Neuronal stem cell (in vitro differentiated cells): ENCODE measurements around the gene ZNFX1.

Experiments used
- DNase-seq: peaks from one replicate; pipeline ENCODE4 v3.0.0-alpha.2; 2013; ENCODE audit warnings: low spot score
- H2AFZ ChIP-seq: one replicate; pipeline ENCODE4 v1.6.1; 2013; ENCODE audit warnings: mild to moderate bottlenecking, low read length, inconsistent platforms
- H2AK5ac ChIP-seq: 2 replicates; pipeline ENCODE4 v1.6.1; 2013; ENCODE audit warnings: low read depth, mild to moderate bottlenecking, inconsistent platforms, low read length, moderate library complexity, mixed read lengths
- H2BK120ac ChIP-seq: 2 replicates; pipeline ENCODE4 v1.6.1; 2013; ENCODE audit warnings: low read depth, mild to moderate bottlenecking, inconsistent platforms, low read length, moderate library complexity, mixed read lengths
- H2BK12ac ChIP-seq: one replicate; pipeline ENCODE4 v1.6.1; 2013; ENCODE audit warnings: low read length, inconsistent platforms
- H2BK15ac ChIP-seq: 2 replicates; pipeline ENCODE4 v1.6.1; 2013; ENCODE audit warnings: mild to moderate bottlenecking, low read length, inconsistent platforms, mixed read lengths
- H2BK5ac ChIP-seq: one replicate; pipeline ENCODE4 v1.6.1; 2013; ENCODE audit warnings: inconsistent platforms, mild to moderate bottlenecking, low read length, moderate library complexity
- H3K14ac ChIP-seq: one replicate; pipeline ENCODE4 v1.6.1; 2013; ENCODE audit warnings: low read length, inconsistent platforms
- H3K18ac ChIP-seq: 2 replicates; pipeline ENCODE4 v1.6.1; 2013; ENCODE audit warnings: low read length, inconsistent platforms
- H3K23ac ChIP-seq: 2 replicates; pipeline ENCODE4 v1.6.1; 2013; ENCODE audit warnings: low read depth, mild to moderate bottlenecking, mixed read lengths, low read length, inconsistent platforms; ENCODE audit not compliant: poor library complexity
- H3K27ac ChIP-seq: replicated peaks from 3 replicates; pipeline ENCODE4 v1.5.1; 2013; ENCODE audit warnings: low read length, inconsistent platforms
- H3K27me3 ChIP-seq, 3 experiments: 2 replicates each; pipeline ENCODE4 v1.6.1; 2013; ENCODE audit warnings: low read length in 3 of 3, mild to moderate bottlenecking in 2 of 3, inconsistent platforms in 1 of 3, low read depth in 1 of 3, mixed read lengths in 1 of 3, moderate library complexity in 1 of 3; ENCODE audit not compliant: control insufficient read depth in 3 of 3, insufficient read depth in 3 of 3
- H3K36me3 ChIP-seq, 2 donors: replicated peaks in 1 of 2; 2 replicates each; pipeline ENCODE4 v1.6.1; 2013; ENCODE audit warnings: low read length in 2 of 2; ENCODE audit not compliant: control insufficient read depth in 2 of 2, insufficient read depth in 2 of 2
- H3K4ac ChIP-seq: 2 replicates; pipeline ENCODE4 v1.6.1; 2013; ENCODE audit warnings: inconsistent platforms, mild to moderate bottlenecking, low read length, moderate library complexity
- H3K4me1 ChIP-seq, 2 donors: 1 replicate in 1 of 2; 2 replicates in 1 of 2; pipeline ENCODE4 v1.6.1; 2013; ENCODE audit warnings: low read length in 2 of 2, low read depth in 1 of 2; ENCODE audit not compliant: control insufficient read depth in 2 of 2, insufficient read depth in 1 of 2
- H3K4me2 ChIP-seq: one replicate; pipeline ENCODE4 v1.6.1; 2013; ENCODE audit warnings: mild to moderate bottlenecking, low read length, inconsistent platforms; ENCODE audit not compliant: insufficient read depth, poor library complexity, severe bottlenecking
- H3K4me3 ChIP-seq, 2 donors: 2 replicates each; pipeline ENCODE4 v1.5.1; 2013; ENCODE audit warnings: low read length in 2 of 2, mild to moderate bottlenecking in 2 of 2, inconsistent platforms in 1 of 2, moderate library complexity in 1 of 2
- H3K79me1 ChIP-seq: one replicate; pipeline ENCODE4 v1.6.1; 2013; ENCODE audit warnings: low read depth, mild to moderate bottlenecking, inconsistent platforms, low read length, moderate library complexity
- H3K9ac ChIP-seq: one replicate; pipeline ENCODE4 v1.6.1; 2013; ENCODE audit warnings: mild to moderate bottlenecking, low read depth, low read length, inconsistent platforms; ENCODE audit not compliant: poor library complexity
- H3K9me3 ChIP-seq, 2 donors: replicated peaks in 1 of 2; 2 replicates each; pipeline versions ENCODE3 to v1.6.1; 2013; ENCODE audit warnings: low read length in 2 of 2, mild to moderate bottlenecking in 2 of 2, inconsistent platforms in 1 of 2, low read depth in 1 of 2, mixed read lengths in 1 of 2, moderate library complexity in 1 of 2; ENCODE audit not compliant: control insufficient read depth in 2 of 2, insufficient read depth in 1 of 2
- H4K8ac ChIP-seq: one replicate; pipeline ENCODE4 v1.6.1; 2013; ENCODE audit warnings: low read depth, mild to moderate bottlenecking, inconsistent platforms, low read length, moderate library complexity
- H4K91ac ChIP-seq: one replicate; pipeline ENCODE4 v1.6.1; 2013; ENCODE audit warnings: low read length, low read depth, mild to moderate bottlenecking, inconsistent platforms; ENCODE audit not compliant: poor library complexity
- WGBS, 2 donors: extraction: QIAGEN DNeasy Blood & Tissue Kit; methylation state at CpG; one replicate each; pipeline ENCODE4 v1.1.7; 2013; ENCODE audit warnings: missing lambda C conversion rate in 2 of 2, mixed read lengths in 1 of 2; ENCODE audit not compliant: insufficient read length in 2 of 2, insufficient replicate concordance in 1 of 2; ENCODE audit errors: extremely low coverage in 2 of 2; 5-methylcytosine and 5-hydroxymethylcytosine counted together

ZNFX1 gene

DNA sequence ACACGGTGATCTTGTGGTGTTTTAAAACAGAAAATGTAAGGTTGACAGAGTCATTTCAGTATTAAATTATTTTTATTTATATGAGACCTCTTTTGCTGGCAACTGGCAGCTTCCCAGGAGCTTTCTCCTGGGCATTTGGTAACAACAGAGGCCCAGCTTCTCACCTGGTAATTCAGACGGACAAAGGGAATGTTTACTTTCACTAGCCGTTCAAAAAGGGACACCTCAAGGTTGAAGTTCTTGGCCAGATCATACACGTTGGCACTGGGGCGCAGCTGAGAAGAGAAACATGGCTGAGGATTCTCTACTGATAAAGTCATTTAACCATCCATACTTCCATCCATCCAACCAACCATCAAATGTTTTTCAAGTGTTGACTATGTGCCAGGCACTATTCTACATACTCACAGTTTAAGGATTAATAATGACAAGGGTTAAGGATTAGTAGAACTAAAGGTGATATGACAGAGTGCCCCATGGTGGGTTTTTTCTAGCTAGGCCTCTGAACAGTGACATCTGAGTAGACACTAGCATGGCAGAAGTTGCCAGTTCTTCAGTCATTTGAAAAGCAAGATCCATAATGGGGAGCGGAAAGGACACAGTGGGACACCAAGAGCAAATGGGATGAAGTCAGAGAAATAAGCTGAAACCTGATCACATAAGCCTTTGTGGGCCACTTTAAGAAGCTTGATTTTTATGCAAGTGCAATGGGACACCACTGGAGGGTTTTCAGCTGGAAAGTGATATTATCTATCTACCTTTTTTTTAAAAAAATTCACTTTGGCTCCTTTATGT is 25.1 kb downstream of the ZNFX1 start:
- H2BK120ac ChIP-seq = no peak overlapping the region
- no peaks in the 10 kb centered on the region for H3K9me3 ChIP-seq
- no CpG with 5 or more reads among the region's 6 CpGs for WGBS, 2 donors
- no peak overlapping the region for H3K4me3 ChIP-seq
- H3K14ac ChIP-seq = no peak overlapping the region
- no peak overlapping the region for H2AK5ac ChIP-seq
- no peak overlapping the region for H2AFZ ChIP-seq
- no peak for DNase-seq
- no peaks in the 10 kb centered on the region for H3K4me1 ChIP-seq
- H3K36me3 ChIP-seq = peaks cover 51 to 96% of the 10 kb centered on the region in 2 donors
- H2BK5ac ChIP-seq = no peak overlapping the region
- no peak overlapping the region for H3K9ac ChIP-seq
- H3K23ac ChIP-seq = no peak overlapping the region
- no peak overlapping the region for H3K18ac ChIP-seq
- H3K27me3 ChIP-seq = no peaks in the 10 kb centered on the region
- H4K8ac ChIP-seq = no peak overlapping the region
- H3K4me2 ChIP-seq = no peak overlapping the region
- H4K91ac ChIP-seq = no peak overlapping the region
- H2BK15ac ChIP-seq = no peak overlapping the region
- no peak overlapping the region for H3K27ac ChIP-seq
- H2BK12ac ChIP-seq = no peak overlapping the region
- no peaks in the 10 kb centered on the region for H3K79me1 ChIP-seq
- H3K4ac ChIP-seq = no peak overlapping the region

DNA sequence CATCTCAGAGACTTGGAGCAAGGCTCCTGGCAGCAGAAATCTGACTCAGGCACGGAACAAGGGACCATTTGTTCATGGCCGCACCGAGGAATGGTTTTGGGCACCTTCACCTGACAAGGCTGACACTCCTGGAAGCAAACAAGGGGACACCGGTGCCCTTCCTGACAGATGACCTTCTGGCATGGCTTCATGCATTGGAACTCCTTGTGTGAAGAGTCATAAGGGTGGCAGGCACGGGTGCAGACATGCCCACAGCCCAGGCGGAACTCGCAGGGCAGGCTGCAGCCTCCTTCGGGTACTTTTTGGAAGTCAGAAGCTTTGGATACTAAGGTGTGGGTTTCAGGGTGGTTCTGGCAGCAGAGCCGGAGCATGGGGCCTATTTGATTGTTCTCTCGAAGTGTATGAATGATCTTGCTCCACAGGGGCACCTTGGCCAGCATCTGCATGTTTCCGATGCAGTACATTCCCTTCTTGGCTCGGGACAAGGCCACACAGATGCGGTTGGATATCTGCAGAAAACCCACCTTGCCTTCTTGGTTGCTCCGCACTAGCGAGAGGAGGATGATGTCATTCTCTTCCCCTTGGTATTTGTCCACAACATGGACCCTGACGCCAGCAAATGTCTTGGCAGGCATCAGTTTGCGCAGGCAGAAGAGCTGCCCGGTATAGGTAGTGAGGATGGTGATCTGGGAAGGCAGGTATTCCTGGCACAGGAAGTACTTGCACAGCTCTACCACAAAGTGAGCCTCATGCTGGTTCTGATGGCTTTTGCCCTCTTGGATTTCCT is 28.8 kb downstream of the ZNFX1 start:
- H2BK15ac ChIP-seq = no peak overlapping the region
- H3K36me3 ChIP-seq = peaks cover 50 to 95% of the 10 kb centered on the region in 2 donors
- H2BK120ac ChIP-seq = no peak overlapping the region
- no peaks in the 10 kb centered on the region for H3K9me3 ChIP-seq
- H3K9ac ChIP-seq = no peak overlapping the region
- no peaks in the 10 kb centered on the region for H3K27me3 ChIP-seq
- H4K8ac ChIP-seq = no peak overlapping the region
- no peak overlapping the region for H4K91ac ChIP-seq
- H3K27ac ChIP-seq = no peak overlapping the region
- H2AK5ac ChIP-seq = no peak overlapping the region
- H3K4me1 ChIP-seq = no peaks in the 10 kb centered on the region
- WGBS, 2 donors = no CpG with 5 or more reads among the region's 18 CpGs
- DNase-seq = no peak
- H3K4me2 ChIP-seq = no peak overlapping the region
- no peak overlapping the region for H2BK5ac ChIP-seq
- no peak overlapping the region for H3K14ac ChIP-seq
- no peak overlapping the region for H2AFZ ChIP-seq
- H3K18ac ChIP-seq = no peak overlapping the region
- H3K4ac ChIP-seq = no peak overlapping the region
- no peak overlapping the region for H3K4me3 ChIP-seq
- H2BK12ac ChIP-seq = no peak overlapping the region
- H3K23ac ChIP-seq = no peak overlapping the region
- H3K79me1 ChIP-seq = no peaks in the 10 kb centered on the region

DNA sequence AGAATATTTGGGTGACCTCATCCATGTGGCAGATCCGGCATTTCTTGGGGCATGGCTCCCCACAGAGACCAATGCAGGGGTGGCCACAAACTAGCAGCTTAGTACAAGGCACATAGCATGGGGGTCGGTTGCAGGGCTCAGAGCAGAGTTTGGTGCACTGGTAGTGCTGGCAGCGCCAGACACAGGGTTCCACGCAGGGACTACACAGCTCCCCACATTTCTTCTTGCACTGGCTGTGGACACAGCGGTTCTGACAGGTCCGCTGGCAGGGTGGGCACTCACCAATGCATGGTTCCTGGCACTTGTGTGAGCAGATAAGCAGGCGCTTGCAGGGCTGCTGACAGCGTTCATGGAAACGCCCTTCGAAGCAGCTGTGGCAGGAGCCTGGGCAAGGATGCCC is 29.6 kb downstream of the ZNFX1 start:
- H2BK120ac ChIP-seq = no peak overlapping the region
- H2AFZ ChIP-seq = no peak overlapping the region
- peak overlapping the region; percentile 63 for H3K9ac ChIP-seq
- H3K18ac ChIP-seq = no peak overlapping the region
- no peak overlapping the region for H4K8ac ChIP-seq
- no peaks in the 10 kb centered on the region for H3K79me1 ChIP-seq
- no peak overlapping the region for H3K4me3 ChIP-seq
- no peak overlapping the region for H3K27ac ChIP-seq
- H2BK5ac ChIP-seq = no peak overlapping the region
- no peak overlapping the region for H3K4ac ChIP-seq
- no CpG with 5 or more reads among the region's 10 CpGs for WGBS, 2 donors
- no peak for DNase-seq
- H3K4me1 ChIP-seq = no peaks in the 10 kb centered on the region
- H2AK5ac ChIP-seq = no peak overlapping the region
- H3K14ac ChIP-seq = no peak overlapping the region
- no peak overlapping the region for H2BK15ac ChIP-seq
- no peak overlapping the region for H3K4me2 ChIP-seq
- H4K91ac ChIP-seq = no peak overlapping the region
- H2BK12ac ChIP-seq = no peak overlapping the region
- no peaks in the 10 kb centered on the region for H3K27me3 ChIP-seq
- peak overlapping the region; percentile 38 for H3K23ac ChIP-seq
- H3K36me3 ChIP-seq = peaks cover 52 to 95% of the 10 kb centered on the region in 2 donors
- no peaks in the 10 kb centered on the region for H3K9me3 ChIP-seq

DNA sequence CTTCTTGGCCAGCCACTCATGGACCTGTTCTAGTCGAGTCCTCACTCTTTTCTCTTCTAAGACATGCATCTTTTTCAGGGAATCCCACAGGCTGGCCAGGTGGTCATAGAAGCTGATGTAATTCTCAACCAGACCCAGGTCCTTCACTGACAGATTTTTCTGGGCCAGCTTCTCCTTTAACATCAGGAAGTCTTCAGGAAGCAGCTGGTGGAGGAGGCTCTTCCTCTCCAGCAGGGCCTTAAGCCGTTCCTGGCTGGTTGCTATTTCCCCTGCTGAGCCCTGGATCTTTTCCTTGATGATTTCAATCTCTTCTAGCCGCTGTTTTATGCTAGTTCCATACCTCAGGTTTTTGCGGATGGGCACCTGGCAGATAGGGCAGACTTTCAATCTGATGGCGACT is 30.1 kb downstream of the ZNFX1 start:
- no peak overlapping the region for H3K14ac ChIP-seq
- no peaks in the 10 kb centered on the region for H3K79me1 ChIP-seq
- H4K91ac ChIP-seq = no peak overlapping the region
- H3K27me3 ChIP-seq = no peaks in the 10 kb centered on the region
- no peak overlapping the region for H2BK120ac ChIP-seq
- H3K4me2 ChIP-seq = no peak overlapping the region
- H3K9ac ChIP-seq = no peak overlapping the region
- H2BK5ac ChIP-seq = no peak overlapping the region
- peaks cover 53 to 95% of the 10 kb centered on the region in 2 donors for H3K36me3 ChIP-seq
- no peak overlapping the region for H2BK12ac ChIP-seq
- no peak overlapping the region for H3K18ac ChIP-seq
- H4K8ac ChIP-seq = no peak overlapping the region
- H3K4me3 ChIP-seq = no peak overlapping the region
- no peak overlapping the region for H3K23ac ChIP-seq
- H2AK5ac ChIP-seq = no peak overlapping the region
- no peaks in the 10 kb centered on the region for H3K9me3 ChIP-seq
- no peak overlapping the region for H3K27ac ChIP-seq
- H3K4me1 ChIP-seq = no peaks in the 10 kb centered on the region
- H2AFZ ChIP-seq = no peak overlapping the region
- no peak overlapping the region for H3K4ac ChIP-seq
- WGBS, 2 donors = no CpG with 5 or more reads among the region's 5 CpGs
- no peak overlapping the region for H2BK15ac ChIP-seq
- no peak for DNase-seq
